Naive thymus-derived CD4-positive, alpha-beta T cell (primary cell): ENCODE data around the gene ERI3. TPM values are rescaled to one million over a fixed set of nuclear protein-coding genes. Genes with fewer than 3 reads are reported as not detected.

Experiments used
- ATAC-seq: fragments of 150-1000 bp; cut with Tn5 transposase; 2 replicates; pipeline ENCODE4 v1.10.0; 2021; ENCODE audit warnings: mild to moderate bottlenecking, moderate library complexity
- CTCF ChIA-PET: fragments of 350-600 bp; sonication (Branson Sonifier 250); formaldehyde crosslinking; loops from one replicate; lab custom pipeline; 2021; ENCODE audit warnings: antibody characterized with exemption; lab: Charles Lee
- POLR2A ChIA-PET: fragments of 350-600 bp; sonication (Branson Sonifier 250); formaldehyde crosslinking; loops from one replicate; lab custom pipeline; 2021; ENCODE audit warnings: antibody characterized with exemption, inconsistent platforms; lab: Charles Lee
- DNase-seq, 9 donors: peaks; one replicate each; pipeline versions ENCODE4 v3.0.0 to v3.0.0-alpha.2; 2020 to 2022; ENCODE audit warnings: mixed read lengths in 1 of 9
- H3K27ac ChIP-seq: one replicate; pipeline ENCODE4 v1.7.0; 2013; ENCODE audit warnings: mild to moderate bottlenecking, low read depth, low read length, moderate library complexity
- H3K27me3 ChIP-seq, 2 donors: one replicate each; pipeline ENCODE4 v1.7.0; 2013; ENCODE audit warnings: low read length in 2 of 2, mild to moderate bottlenecking in 2 of 2, moderate library complexity in 2 of 2; ENCODE audit not compliant: control insufficient read depth in 2 of 2, insufficient read depth in 2 of 2
- H3K36me3 ChIP-seq, 3 experiments: 1 replicate in 2 of 3; 2 replicates in 1 of 3; pipeline ENCODE4 v1.7.0; 2013; ENCODE audit warnings: low read length in 3 of 3, mild to moderate bottlenecking in 3 of 3, moderate library complexity in 1 of 3; ENCODE audit not compliant: insufficient read depth in 3 of 3, control insufficient read depth in 2 of 3
- H3K4me1 ChIP-seq, 2 donors: one replicate each; pipeline ENCODE4 v1.7.0; 2013; ENCODE audit warnings: low read length in 2 of 2, mild to moderate bottlenecking in 2 of 2, moderate library complexity in 1 of 2; ENCODE audit not compliant: control insufficient read depth in 2 of 2, insufficient read depth in 2 of 2
- H3K4me3 ChIP-seq: 2 replicates; pipeline ENCODE4 v1.7.0; 2013; ENCODE audit warnings: mild to moderate bottlenecking, low read length
- H3K9me3 ChIP-seq, 3 experiments: 1 replicate in 2 of 3; 2 replicates in 1 of 3; pipeline ENCODE4 v1.7.0; 2013; ENCODE audit warnings: low read length in 3 of 3; ENCODE audit not compliant: control insufficient read depth in 2 of 3
- H3K27ac Mint-ChIP-seq, 9 donors: one replicate each; pipeline ENCODE4 v1.8.0; 2020 to 2022; ENCODE audit warnings: mixed read lengths in 9 of 9, mild to moderate bottlenecking in 8 of 9, moderate library complexity in 5 of 9, inconsistent platforms in 2 of 9
- H3K27me3 Mint-ChIP-seq, 5 donors: one replicate each; pipeline ENCODE4 v1.8.0; 2021 to 2022; ENCODE audit warnings: mixed read lengths in 5 of 5, mild to moderate bottlenecking in 1 of 5
- H3K36me3 Mint-ChIP-seq, 5 donors: one replicate each; pipeline ENCODE4 v1.8.0; 2020 to 2022; ENCODE audit warnings: mixed read lengths in 5 of 5, mild to moderate bottlenecking in 3 of 5, inconsistent platforms in 1 of 5
- H3K4me1 Mint-ChIP-seq, 7 donors: one replicate each; pipeline ENCODE4 v1.8.0; 2020 to 2022; ENCODE audit warnings: mixed read lengths in 7 of 7, mild to moderate bottlenecking in 3 of 7, inconsistent platforms in 1 of 7
- H3K4me3 Mint-ChIP-seq, 10 donors: one replicate each; pipeline ENCODE4 v1.8.0; 2020 to 2022; ENCODE audit warnings: mild to moderate bottlenecking in 10 of 10, mixed read lengths in 10 of 10, moderate library complexity in 6 of 10, inconsistent platforms in 2 of 10
- H3K9me3 Mint-ChIP-seq, 11 donors: one replicate each; pipeline ENCODE4 v1.8.0; 2020 to 2022; ENCODE audit warnings: mixed read lengths in 11 of 11, mild to moderate bottlenecking in 4 of 11, inconsistent platforms in 1 of 11, moderate library complexity in 1 of 11
- intact Hi-C, 2 donors: fragments of 100-400 bp; cut with micrococcal nuclease; formaldehyde crosslinking; loops; one replicate each; pipeline ENCODE4 v1.15.1; 2023
- polyA plus RNA-seq, 2 donors: library from polyadenylated mRNA; unstranded; fragments of 300-500 nt; fragmentation: Illumina TruSeq; gene quantifications; one replicate each; pipeline ENCODE4 v1.2.3, GENCODE V29; 2021
- total RNA-seq, 6 experiments: library from RNA in 5 of 6; stranded (reverse) in 5 of 6; gene quantifications; 1 replicate in 5 of 6; 2 replicates in 1 of 6; pipeline ENCODE4 v1.2.3 and lab custom pipeline; 2021 to 2026

The ERI3 gene
- total and polyA plus RNA-seq, 7 experiments from 2014 or later, result 28.7 to 40.4 (median 36.2) TPM

GRCh38 chr1:44251989-44252671, 102.9 kb downstream of the ERI3 start:
- H3K4me3 Mint-ChIP-seq, result no peak overlapping the region
- no peaks in the 10 kb centered on the region for H3K27me3 ChIP-seq
- no peaks in the 10 kb centered on the region for H3K27me3 Mint-ChIP-seq
- H3K4me1 ChIP-seq, result no peaks in the 10 kb centered on the region
- H3K9me3 ChIP-seq, result no peaks in the 10 kb centered on the region
- ChIA-PET POLR2A (no interaction called here), CTCF (no interaction called here)
- no peak for DNase-seq
- H3K9me3 Mint-ChIP-seq, result no peaks in the 10 kb centered on the region
- intact Hi-C loops, result no loop called here
- H3K4me1 Mint-ChIP-seq, result no peaks in the 10 kb centered on the region
- no peak overlapping the region for H3K27ac Mint-ChIP-seq
- no peak overlapping the region for H3K27ac ChIP-seq
- peaks cover 0 to 23% (median 2%) of the 10 kb centered on the region in 5 donors for H3K36me3 Mint-ChIP-seq
- peaks cover 0 to 34% (median 0%) of the 10 kb centered on the region in 3 experiments for H3K36me3 ChIP-seq
- H3K4me3 ChIP-seq, result no peak overlapping the region
- no peak for ATAC-seq

- no peak overlapping the region for H3K4me3 Mint-ChIP-seq
- peaks cover 0 to 40% (median 0%) of the 10 kb centered on the region in 3 experiments for H3K36me3 ChIP-seq
- peaks cover 0 to 26% (median 4%) of the 10 kb centered on the region in 5 donors for H3K36me3 Mint-ChIP-seq
- H3K27ac ChIP-seq, result no peak overlapping the region
- no peak for ATAC-seq
- peak overlapping the region in 1 of 9 donors; percentile 32 for H3K27ac Mint-ChIP-seq
- H3K9me3 Mint-ChIP-seq, result no peaks in the 10 kb centered on the region
- ChIA-PET CTCF (no interaction called here), POLR2A (no interaction called here)
- no peaks in the 10 kb centered on the region for H3K4me1 ChIP-seq
- intact Hi-C loops, result no loop called here
- no peaks in the 10 kb centered on the region for H3K27me3 ChIP-seq
- no peaks in the 10 kb centered on the region for H3K27me3 Mint-ChIP-seq
- H3K4me1 Mint-ChIP-seq, result no peaks in the 10 kb centered on the region
- H3K9me3 ChIP-seq, result no peaks in the 10 kb centered on the region
- H3K4me3 ChIP-seq, result no peak overlapping the region
- no peak for DNase-seq
Measured at GRCh38 chr1:44251486-44251885, 103.6 kb downstream of the ERI3 start.

GRCh38 chr1:44250068-44250781, 104.8 kb downstream of the ERI3 start:
- Mint-ChIP-seq H3K4me3 (no peak overlapping the region), H3K9me3 (no peaks in the 10 kb centered on the region), H3K27ac (no peak overlapping the region), H3K4me1 (peaks cover 0 to 3% (median 0%) of the 10 kb centered on the region in 7 donors), H3K27me3 (no peaks in the 10 kb centered on the region), H3K36me3 (peaks cover 0 to 23% (median 5%) of the 10 kb centered on the region in 5 donors)
- no peaks in the 10 kb centered on the region for H3K27me3 ChIP-seq
- DNase-seq, result no peak
- H3K4me1 ChIP-seq, result no peaks in the 10 kb centered on the region
- H3K36me3 ChIP-seq, result peaks cover 0 to 43% (median 0%) of the 10 kb centered on the region in 3 experiments
- no peaks in the 10 kb centered on the region for H3K9me3 ChIP-seq
- intact Hi-C loops, result no loop called here
- ATAC-seq, result no peak
- no peak overlapping the region for H3K27ac ChIP-seq
- ChIA-PET POLR2A (no interaction called here), CTCF (no interaction called here)
- no peak overlapping the region for H3K4me3 ChIP-seq

GRCh38 chr1:44249543-44249942, 105.5 kb downstream of the ERI3 start:
- Histone ChIP-seq H3K27ac (no peak overlapping the region), H3K4me3 (no peak overlapping the region), H3K4me1 (no peaks in the 10 kb centered on the region), H3K36me3 (peaks cover 0 to 50% (median 0%) of the 10 kb centered on the region in 3 experiments), H3K9me3 (no peaks in the 10 kb centered on the region), H3K27me3 (no peaks in the 10 kb centered on the region)
- no peak overlapping the region for H3K4me3 Mint-ChIP-seq
- no peaks in the 10 kb centered on the region for H3K9me3 Mint-ChIP-seq
- ChIA-PET CTCF (no interaction called here), POLR2A (no interaction called here)
- H3K27ac Mint-ChIP-seq, result no peak overlapping the region
- H3K4me1 Mint-ChIP-seq, result peaks cover 0 to 3% (median 0%) of the 10 kb centered on the region in 7 donors
- ATAC-seq (no peak), DNase-seq (no peak)
- no peaks in the 10 kb centered on the region for H3K27me3 Mint-ChIP-seq
- peaks cover 0 to 28% (median 5%) of the 10 kb centered on the region in 5 donors for H3K36me3 Mint-ChIP-seq
- intact Hi-C loops, result no loop called here

- Histone ChIP-seq H3K36me3 (peaks cover 0 to 52% (median 0%) of the 10 kb centered on the region in 3 experiments), H3K9me3 (no peaks in the 10 kb centered on the region), H3K4me1 (no peaks in the 10 kb centered on the region), H3K27me3 (no peaks in the 10 kb centered on the region), H3K27ac (no peak overlapping the region), H3K4me3 (no peak overlapping the region)
- H3K4me3 Mint-ChIP-seq, result no peak overlapping the region
- no peaks in the 10 kb centered on the region for H3K9me3 Mint-ChIP-seq
- no peak overlapping the region for H3K27ac Mint-ChIP-seq
- ATAC-seq, result no peak
- peaks cover 0 to 34% (median 5%) of the 10 kb centered on the region in 5 donors for H3K36me3 Mint-ChIP-seq
- DNase-seq, result no peak
- H3K4me1 Mint-ChIP-seq, result peaks cover 0 to 4% (median 0%) of the 10 kb centered on the region in 7 donors
- ChIA-PET CTCF (no interaction called here), POLR2A (no interaction called here)
- H3K27me3 Mint-ChIP-seq, result no peaks in the 10 kb centered on the region
- intact Hi-C loops, result no loop called here
Measured at GRCh38 chr1:44246806-44247205, 108.3 kb downstream of the ERI3 start.

- no peaks in the 10 kb centered on the region for H3K9me3 Mint-ChIP-seq
- ChIA-PET POLR2A (no interaction called here), CTCF (no interaction called here)
- H3K27ac ChIP-seq, result no peak overlapping the region
- H3K36me3 Mint-ChIP-seq, result peaks cover 0 to 36% (median 5%) of the 10 kb centered on the region in 5 donors
- no peaks in the 10 kb centered on the region for H3K27me3 ChIP-seq
- H3K27ac Mint-ChIP-seq, result peak overlapping the region in 1 of 9 donors; percentile 59
- DNase-seq, result no peak
- no peak overlapping the region for H3K4me3 ChIP-seq
- H3K36me3 ChIP-seq, result peaks cover 0 to 51% (median 0%) of the 10 kb centered on the region in 3 experiments
- no peak for ATAC-seq
- no peaks in the 10 kb centered on the region for H3K4me1 ChIP-seq
- intact Hi-C loops, result no loop called here
- no peaks in the 10 kb centered on the region for H3K27me3 Mint-ChIP-seq
- H3K4me3 Mint-ChIP-seq, result no peak overlapping the region
- no peaks in the 10 kb centered on the region for H3K9me3 ChIP-seq
- peaks cover 0 to 11% (median 0%) of the 10 kb centered on the region in 7 donors for H3K4me1 Mint-ChIP-seq
Measured at GRCh38 chr1:44244986-44245385, 110.1 kb downstream of the ERI3 start.
